Immature natural killer cell (primary cell): Measurements from ENCODE around the gene ROR2. TPM values are rescaled to one million over a fixed set of nuclear protein-coding genes. Genes with fewer than 3 reads are reported as not detected.

Source experiments
- DNase-seq, 3 donors: peaks; one replicate each; pipeline ENCODE4 v3.0.0; 2022; ENCODE audit warnings: mixed read lengths in 1 of 3
- H3K27ac Mint-ChIP-seq, 6 donors: one replicate each; pipeline ENCODE4 v1.8.0; 2020; ENCODE audit warnings: mixed read lengths in 6 of 6, mild to moderate bottlenecking in 5 of 6, inconsistent platforms in 4 of 6, moderate library complexity in 3 of 6
- H3K27me3 Mint-ChIP-seq, 3 donors: one replicate each; pipeline ENCODE4 v1.8.0; 2020 to 2021; ENCODE audit warnings: low read depth in 3 of 3, mild to moderate bottlenecking in 3 of 3, mixed read lengths in 3 of 3, moderate library complexity in 3 of 3, inconsistent platforms in 1 of 3
- H3K36me3 Mint-ChIP-seq, 3 donors: one replicate each; pipeline ENCODE4 v1.8.0; 2020; ENCODE audit warnings: mixed read lengths in 3 of 3, inconsistent platforms in 2 of 3, mild to moderate bottlenecking in 2 of 3
- H3K4me1 Mint-ChIP-seq, 2 donors: one replicate each; pipeline ENCODE4 v1.8.0; 2020; ENCODE audit warnings: inconsistent platforms in 2 of 2, mild to moderate bottlenecking in 2 of 2, mixed read lengths in 2 of 2, moderate library complexity in 1 of 2
- H3K4me3 Mint-ChIP-seq, 5 donors: one replicate each; pipeline ENCODE4 v1.8.0; 2020; ENCODE audit warnings: mild to moderate bottlenecking in 5 of 5, mixed read lengths in 5 of 5, inconsistent platforms in 3 of 5, moderate library complexity in 3 of 5
- H3K9me3 Mint-ChIP-seq, 6 donors: one replicate each; pipeline ENCODE4 v1.8.0; 2020; ENCODE audit warnings: mild to moderate bottlenecking in 6 of 6, mixed read lengths in 6 of 6, inconsistent platforms in 4 of 6, moderate library complexity in 3 of 6
- polyA plus RNA-seq, 3 donors: library from polyadenylated mRNA; unstranded; fragments of 300-500 nt; fragmentation: Illumina TruSeq; gene quantifications; one replicate each; pipeline ENCODE4 v1.2.3, GENCODE V29; 2021

The ROR2 gene
- polyA plus RNA-seq, 3 donors from 2014 or later = not detected

DNA sequence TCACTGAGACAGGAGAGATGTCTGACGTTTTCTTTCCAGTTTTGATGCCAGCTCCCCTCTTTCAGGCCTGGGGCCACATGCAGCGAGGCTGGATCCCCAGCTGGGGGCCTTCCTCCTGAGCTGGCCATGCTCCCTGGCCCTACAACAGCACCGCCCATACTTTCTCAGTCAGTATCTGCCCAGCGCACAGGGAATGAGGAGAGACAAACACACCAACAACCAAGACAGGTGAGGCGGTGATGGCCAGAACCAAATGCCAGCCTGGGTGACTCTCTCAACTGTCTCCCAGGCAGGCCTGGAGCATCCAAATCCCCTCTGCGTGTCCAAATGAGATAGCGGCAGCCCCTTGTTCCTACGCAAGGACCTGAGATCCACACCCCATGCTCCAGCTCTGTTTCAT, 109.6 kb downstream of the ROR2 start:
- Mint-ChIP-seq H3K27me3 (peaks cover 7 to 20% (median 7%) of the 10 kb centered on the region in 3 donors), H3K9me3 (no peaks in the 10 kb centered on the region), H3K36me3 (no peaks in the 10 kb centered on the region), H3K4me3 (no peak overlapping the region), H3K4me1 (peaks cover 0 to 5% of the 10 kb centered on the region in 2 donors), H3K27ac (no peak overlapping the region)
- no peak for DNase-seq

DNA sequence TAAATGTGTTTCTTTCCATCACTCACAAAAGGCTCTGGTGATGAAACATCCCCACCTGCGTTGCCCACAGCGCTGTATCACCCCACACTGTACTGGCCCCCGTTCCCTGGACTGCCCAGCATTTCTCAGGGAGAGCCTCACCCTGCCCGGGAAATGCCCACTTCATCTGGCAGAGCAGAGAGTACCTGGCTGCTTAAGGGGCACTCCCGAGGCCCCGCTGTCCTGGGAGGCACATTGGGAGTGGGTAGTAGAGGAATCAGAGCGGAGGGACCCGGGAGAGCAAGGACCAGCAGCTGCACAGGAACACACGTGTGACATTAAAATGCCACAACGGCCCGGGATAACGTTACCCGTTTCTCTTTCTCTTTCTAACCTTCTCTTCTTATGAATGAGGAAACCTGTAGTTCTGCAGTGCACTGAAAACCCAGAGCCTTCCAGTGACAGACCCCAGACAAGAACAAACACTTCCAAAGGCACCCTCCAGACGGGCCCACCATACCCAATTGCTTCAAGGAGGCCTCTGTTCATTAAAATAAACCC, 110.0 kb downstream of the ROR2 start:
- DNase-seq = no peak
- peak overlapping the region in 1 of 5 donors; percentile 45 for H3K4me3 Mint-ChIP-seq

DNA sequence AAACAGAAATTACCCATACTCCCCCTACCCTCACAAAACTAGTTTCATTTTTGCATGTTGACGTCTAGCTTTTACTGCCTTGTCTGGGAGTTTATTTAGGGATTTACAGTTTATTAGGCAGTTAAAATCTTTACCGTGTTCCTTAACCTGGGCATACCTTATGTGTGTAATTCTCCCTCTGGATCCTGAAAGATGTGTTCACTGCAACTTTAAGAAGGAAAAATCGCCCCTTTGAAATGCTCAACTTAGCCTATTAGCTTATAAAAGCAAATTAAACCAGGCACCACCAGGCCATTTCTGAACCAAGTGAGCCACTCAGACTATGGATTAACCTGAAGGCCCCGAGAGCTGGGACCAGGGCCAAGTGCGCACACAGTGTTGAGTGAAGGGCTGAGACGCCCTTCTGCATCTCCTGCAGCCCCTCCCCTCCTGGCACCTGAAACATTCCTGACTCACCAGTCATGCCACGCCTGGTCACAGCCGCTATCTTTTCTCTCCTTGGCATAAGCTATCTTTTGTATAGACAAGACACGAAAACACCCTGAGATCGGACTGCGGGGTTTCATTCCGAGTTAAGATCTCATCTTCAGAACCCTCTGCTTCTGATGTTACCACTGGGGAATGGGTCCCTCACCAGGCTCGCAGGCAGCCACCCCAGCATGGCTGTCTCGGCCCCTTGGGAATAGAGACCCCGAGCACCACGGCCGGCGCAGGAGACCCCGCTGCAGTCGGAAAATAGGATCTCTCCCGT, 111.9 kb downstream of the ROR2 start:
- H3K4me3 Mint-ChIP-seq = no peak overlapping the region

More for the DNA sequence above, 110.0 kb downstream of the ROR2 start:
- no peaks in the 10 kb centered on the region for H3K9me3 Mint-ChIP-seq
- no peak overlapping the region for H3K27ac Mint-ChIP-seq
- peaks cover 6 to 23% (median 7%) of the 10 kb centered on the region in 3 donors for H3K27me3 Mint-ChIP-seq
- H3K4me1 Mint-ChIP-seq = peaks cover 0 to 5% of the 10 kb centered on the region in 2 donors
- no peaks in the 10 kb centered on the region for H3K36me3 Mint-ChIP-seq

DNA sequence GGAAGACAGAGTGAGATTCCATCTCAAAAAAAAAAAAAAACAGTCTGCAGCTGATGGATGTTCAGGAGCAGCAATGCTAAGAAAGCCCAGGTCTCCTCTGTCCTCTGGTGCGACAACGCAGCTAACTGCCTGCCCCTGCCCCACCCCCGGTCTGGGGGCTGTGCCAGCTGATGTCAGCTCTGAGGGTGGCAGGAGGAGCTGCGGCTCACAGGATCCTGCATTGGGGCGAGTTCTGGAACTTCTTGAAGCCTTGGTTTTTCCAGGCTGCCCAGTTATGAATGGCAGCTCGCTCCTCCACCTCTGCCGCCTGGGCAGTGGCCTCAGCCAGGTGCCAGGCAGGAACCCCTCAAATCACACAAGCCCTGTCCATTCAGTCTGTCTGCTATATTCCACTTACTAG, 113.5 kb downstream of the ROR2 start:
- Mint-ChIP-seq H3K9me3 (no peaks in the 10 kb centered on the region), H3K4me1 (no peaks in the 10 kb centered on the region), H3K36me3 (no peaks in the 10 kb centered on the region), H3K27me3 (peaks cover 2 to 17% (median 4%) of the 10 kb centered on the region in 3 donors), H3K4me3 (no peak overlapping the region), H3K27ac (no peak overlapping the region)
- no peak for DNase-seq

More for the DNA sequence above, 111.9 kb downstream of the ROR2 start:
- Mint-ChIP-seq H3K27me3 (peaks cover 2 to 17% (median 5%) of the 10 kb centered on the region in 3 donors), H3K36me3 (no peaks in the 10 kb centered on the region), H3K27ac (no peak overlapping the region), H3K9me3 (no peaks in the 10 kb centered on the region), H3K4me1 (no peaks in the 10 kb centered on the region)
- DNase-seq = no peak

DNA sequence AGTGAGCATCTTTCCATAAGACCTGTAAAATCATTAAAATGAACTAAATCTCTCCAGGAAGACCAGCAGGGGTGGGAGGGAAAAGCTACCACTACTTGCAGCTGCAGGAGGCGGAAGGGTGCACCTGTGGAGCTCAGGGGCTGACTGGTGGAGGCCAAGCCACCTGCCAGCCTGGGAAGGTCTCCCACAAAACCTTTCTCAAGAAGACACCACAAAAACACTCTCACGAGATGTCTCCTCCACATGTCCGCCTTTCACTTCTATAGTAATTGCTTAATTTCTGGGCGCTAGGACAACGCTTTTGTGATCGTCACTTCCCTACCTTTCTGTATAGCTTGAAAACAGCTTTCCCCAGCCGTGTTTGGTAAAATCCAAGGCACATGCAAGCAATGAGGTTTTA, 114.4 kb downstream of the ROR2 start:
- Mint-ChIP-seq H3K27me3 (peaks cover 2 to 19% (median 5%) of the 10 kb centered on the region in 3 donors), H3K4me3 (no peak overlapping the region), H3K27ac (no peak overlapping the region)

DNA sequence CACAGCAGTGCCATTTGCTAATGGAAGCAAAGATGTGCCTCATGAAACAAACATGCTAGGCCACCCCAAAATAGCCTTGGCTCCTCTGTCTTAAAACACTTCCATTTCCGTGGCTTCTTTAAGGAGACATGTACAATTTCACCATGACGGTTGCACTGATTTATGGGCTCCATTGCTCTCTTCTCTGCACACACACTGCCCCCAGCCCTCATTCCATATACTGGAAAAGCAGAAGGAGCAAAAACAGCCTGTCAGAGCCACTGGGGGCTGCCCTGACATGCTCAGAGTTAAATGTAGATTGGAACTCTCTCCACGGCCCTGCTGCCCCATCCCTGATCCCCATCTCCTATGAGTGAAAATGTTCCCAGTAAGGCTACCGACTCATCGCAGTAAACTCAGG, 114.8 kb downstream of the ROR2 start:
- DNase-seq = no peak
- H3K4me1 Mint-ChIP-seq = no peaks in the 10 kb centered on the region
- no peak overlapping the region for H3K27ac Mint-ChIP-seq
- no peaks in the 10 kb centered on the region for H3K36me3 Mint-ChIP-seq
- H3K4me3 Mint-ChIP-seq = no peak overlapping the region
- H3K9me3 Mint-ChIP-seq = no peaks in the 10 kb centered on the region
- peaks cover 2 to 19% (median 5%) of the 10 kb centered on the region in 3 donors for H3K27me3 Mint-ChIP-seq

More for the DNA sequence above, 114.4 kb downstream of the ROR2 start:
- Mint-ChIP-seq H3K4me1 (no peaks in the 10 kb centered on the region), H3K36me3 (no peaks in the 10 kb centered on the region), H3K9me3 (no peaks in the 10 kb centered on the region)
- no peak for DNase-seq

DNA sequence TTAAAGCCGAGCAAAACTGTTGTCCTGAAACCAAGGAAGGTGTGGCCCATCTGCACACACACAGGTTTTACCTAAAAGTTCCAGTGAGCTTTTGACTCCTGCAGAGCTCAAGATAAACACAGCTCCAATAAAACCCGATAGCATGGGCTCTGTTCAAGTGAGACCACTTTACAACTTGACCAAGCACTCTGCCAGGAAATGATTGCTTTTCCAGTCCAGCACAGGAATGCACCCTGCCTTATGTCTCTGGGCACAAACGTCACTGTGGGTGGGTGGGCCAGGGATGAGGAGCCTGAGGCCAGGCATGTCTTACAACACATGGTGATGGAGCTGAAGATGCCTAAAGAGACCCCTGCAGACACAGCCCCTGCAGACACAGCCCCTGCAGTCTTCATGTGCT, 115.3 kb downstream of the ROR2 start:
- Mint-ChIP-seq H3K27ac (no peak overlapping the region), H3K27me3 (peaks cover 2 to 19% (median 9%) of the 10 kb centered on the region in 3 donors), H3K4me3 (no peak overlapping the region), H3K4me1 (no peaks in the 10 kb centered on the region), H3K36me3 (no peaks in the 10 kb centered on the region), H3K9me3 (no peaks in the 10 kb centered on the region)
- no peak for DNase-seq

DNA sequence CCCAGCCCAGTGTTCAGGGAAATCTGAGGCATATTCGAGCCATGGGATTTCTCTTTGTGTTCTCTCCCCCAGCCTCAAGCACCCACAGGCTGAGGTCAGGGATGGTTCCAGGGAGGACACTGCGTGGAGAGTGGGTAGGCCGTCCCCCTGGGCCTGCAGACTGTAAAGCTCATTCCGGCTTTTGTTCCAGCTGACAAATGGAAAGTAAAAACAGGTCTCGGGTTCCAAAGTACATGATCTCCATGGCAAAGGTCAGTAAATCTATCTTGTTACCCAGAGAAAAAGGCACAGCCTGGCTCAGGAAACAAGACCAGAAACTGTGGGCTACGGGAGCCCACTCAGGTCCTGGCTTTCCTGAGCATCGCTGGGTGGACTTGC, 116.2 kb downstream of the ROR2 start:
- DNase-seq = no peak
- Mint-ChIP-seq H3K27me3 (peaks cover 2 to 16% (median 7%) of the 10 kb centered on the region in 3 donors), H3K27ac (no peak overlapping the region), H3K9me3 (no peaks in the 10 kb centered on the region), H3K4me3 (no peak overlapping the region), H3K4me1 (no peaks in the 10 kb centered on the region), H3K36me3 (no peaks in the 10 kb centered on the region)

DNA sequence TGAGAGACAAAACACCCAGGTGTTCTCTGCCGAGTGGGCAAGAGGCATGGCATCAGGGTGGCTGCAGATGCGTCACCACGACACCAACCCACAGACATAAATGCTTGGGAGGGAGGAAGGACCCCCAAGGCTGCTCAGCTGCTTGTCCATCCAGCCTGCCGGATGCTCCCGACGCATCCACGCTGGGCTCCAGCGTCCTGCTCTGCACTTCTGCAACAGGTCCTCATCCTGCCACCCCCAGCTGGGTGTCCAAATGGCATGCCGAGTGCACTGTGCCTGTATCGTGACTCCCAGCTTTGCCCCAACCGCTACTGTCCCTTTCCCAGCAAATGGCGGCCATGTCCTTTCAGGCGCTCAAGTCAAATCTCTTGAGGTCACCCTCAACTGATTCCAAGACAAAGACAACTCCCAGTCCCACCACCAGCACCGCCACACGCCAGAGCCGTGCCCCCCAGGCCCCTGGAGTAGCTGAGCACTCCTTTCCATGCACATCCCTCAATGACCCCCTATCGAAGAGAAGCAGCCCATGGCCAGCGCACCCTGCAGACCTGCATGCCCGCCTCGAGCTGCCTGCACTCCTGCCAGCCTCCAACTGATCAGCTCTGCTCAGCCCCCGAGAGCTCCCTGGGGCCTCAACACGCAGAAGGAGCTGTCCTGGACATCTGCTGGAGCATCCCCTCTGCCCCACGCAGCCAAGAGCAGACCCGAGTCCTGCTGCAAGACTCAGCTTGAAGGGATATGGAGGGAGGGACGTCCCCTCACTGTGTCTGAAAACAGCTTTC, 116.7 kb downstream of the ROR2 start:
- peaks cover 2 to 17% (median 7%) of the 10 kb centered on the region in 3 donors for H3K27me3 Mint-ChIP-seq
- no peaks in the 10 kb centered on the region for H3K36me3 Mint-ChIP-seq
- DNase-seq = no peak
- no peak overlapping the region for H3K27ac Mint-ChIP-seq
- no peaks in the 10 kb centered on the region for H3K9me3 Mint-ChIP-seq
- H3K4me3 Mint-ChIP-seq = no peak overlapping the region
- H3K4me1 Mint-ChIP-seq = no peaks in the 10 kb centered on the region

DNA sequence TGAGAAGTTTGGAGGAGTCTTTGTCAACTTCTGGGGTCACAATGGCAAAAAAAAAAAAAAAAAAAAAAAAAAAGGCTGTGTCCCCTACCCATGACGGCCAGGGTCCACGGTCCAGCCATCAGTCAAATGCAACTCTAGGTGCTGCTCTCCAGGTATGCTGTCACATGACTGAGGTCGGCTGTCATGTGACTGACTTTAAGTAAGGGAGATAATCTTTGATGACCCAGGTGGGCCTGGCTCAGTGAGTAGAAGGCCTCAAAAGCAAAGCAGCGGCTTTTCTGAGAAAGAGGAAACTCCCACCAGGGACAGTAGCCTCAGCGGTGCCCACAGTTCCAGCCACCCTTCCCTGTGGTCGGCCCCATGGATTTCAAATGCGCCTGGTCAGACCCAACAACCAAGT, 117.7 kb downstream of the ROR2 start:
- DNase-seq = no peak
- no peak overlapping the region for H3K4me3 Mint-ChIP-seq
- H3K27ac Mint-ChIP-seq = no peak overlapping the region
- no peaks in the 10 kb centered on the region for H3K4me1 Mint-ChIP-seq
- peaks cover 2 to 19% (median 5%) of the 10 kb centered on the region in 3 donors for H3K27me3 Mint-ChIP-seq
- H3K9me3 Mint-ChIP-seq = no peaks in the 10 kb centered on the region
- H3K36me3 Mint-ChIP-seq = no peaks in the 10 kb centered on the region

DNA sequence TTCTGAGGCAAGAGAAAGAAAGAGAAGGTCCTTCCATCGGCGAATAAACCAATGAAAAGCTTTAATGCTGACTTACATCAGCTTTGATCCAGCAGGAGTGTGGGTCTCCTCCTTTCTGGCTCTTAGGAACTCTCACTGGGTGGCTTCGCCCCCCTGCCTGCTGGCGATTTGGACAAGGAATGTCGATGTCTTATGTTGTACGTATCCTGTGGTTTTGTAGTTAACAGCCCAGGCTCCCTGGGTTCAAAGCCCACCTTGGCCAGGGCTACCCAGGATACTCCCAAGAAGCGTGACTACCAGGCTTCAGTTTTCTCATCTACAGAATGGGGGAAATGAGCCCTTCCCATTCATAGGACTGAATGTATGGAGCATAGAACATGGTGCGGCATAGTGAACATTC, 124.2 kb downstream of the ROR2 start:
- H3K36me3 Mint-ChIP-seq = no peaks in the 10 kb centered on the region
- no peak overlapping the region for H3K4me3 Mint-ChIP-seq
- H3K9me3 Mint-ChIP-seq = no peaks in the 10 kb centered on the region
- no peak overlapping the region for H3K27ac Mint-ChIP-seq
- no peak for DNase-seq
- H3K4me1 Mint-ChIP-seq = no peaks in the 10 kb centered on the region
- peaks cover 4 to 5% (median 5%) of the 10 kb centered on the region in 3 donors for H3K27me3 Mint-ChIP-seq

DNA sequence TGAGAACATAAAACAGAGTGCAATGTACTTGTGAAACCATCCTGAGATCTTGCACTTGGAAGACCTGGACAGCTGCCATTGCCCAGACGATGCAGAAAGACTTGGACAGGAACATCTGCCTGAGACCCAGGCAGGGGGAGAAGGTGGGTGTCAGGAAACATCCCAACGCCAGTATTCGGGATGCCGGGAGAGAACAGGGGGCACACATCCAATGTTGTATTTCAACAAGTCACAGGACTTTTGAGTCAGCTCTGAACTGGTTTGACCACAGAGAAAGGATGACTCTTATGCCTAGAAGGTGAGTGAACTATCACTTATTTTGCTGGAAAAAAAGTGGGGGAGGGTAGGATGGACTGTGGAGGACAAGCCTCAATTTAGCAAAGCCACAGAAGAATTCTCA, 124.6 kb downstream of the ROR2 start:
- Mint-ChIP-seq H3K4me3 (no peak overlapping the region), H3K27ac (no peak overlapping the region), H3K9me3 (no peaks in the 10 kb centered on the region), H3K4me1 (no peaks in the 10 kb centered on the region), H3K27me3 (peaks cover 4 to 5% (median 5%) of the 10 kb centered on the region in 3 donors), H3K36me3 (no peaks in the 10 kb centered on the region)
- DNase-seq = no peak

DNA sequence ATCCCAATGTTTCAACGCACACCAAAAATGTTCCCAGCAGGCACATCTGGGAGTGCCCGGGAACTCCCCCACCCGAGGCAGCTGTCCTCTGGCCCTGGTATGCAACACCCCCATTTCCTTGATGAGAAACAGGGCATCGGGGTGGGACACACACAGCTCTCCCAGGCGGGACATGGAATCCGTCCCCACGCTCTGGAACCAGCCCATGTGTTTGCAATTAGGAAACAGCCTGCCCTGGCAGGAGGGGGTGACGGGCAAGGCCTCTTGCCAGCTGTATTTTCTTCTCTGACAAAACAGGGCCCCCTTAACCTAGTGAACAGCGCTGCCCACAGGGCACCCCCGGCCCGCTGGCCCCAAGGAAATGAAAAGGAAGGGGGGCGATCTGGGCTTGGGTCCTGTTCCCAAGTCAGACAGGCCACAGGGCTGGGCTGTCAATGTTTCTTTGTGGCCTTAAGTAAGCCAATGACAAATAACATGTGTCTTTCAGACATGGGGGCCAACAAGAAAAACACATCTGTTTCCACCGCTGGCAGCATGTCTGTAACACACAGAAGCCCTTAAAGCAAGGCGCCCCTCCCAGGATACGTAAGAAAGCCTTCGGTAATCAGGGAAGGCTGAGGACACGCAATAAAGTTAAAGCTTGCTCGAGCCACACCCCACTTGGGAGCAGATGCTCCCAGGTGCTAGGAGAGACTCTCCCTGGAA, 125.3 kb downstream of the ROR2 start:
- no peak overlapping the region for H3K4me3 Mint-ChIP-seq
- peaks cover 2 to 5% (median 4%) of the 10 kb centered on the region in 3 donors for H3K27me3 Mint-ChIP-seq
- no peaks in the 10 kb centered on the region for H3K36me3 Mint-ChIP-seq
- no peaks in the 10 kb centered on the region for H3K4me1 Mint-ChIP-seq
- no peaks in the 10 kb centered on the region for H3K9me3 Mint-ChIP-seq
- no peak overlapping the region for H3K27ac Mint-ChIP-seq
- DNase-seq = no peak

DNA sequence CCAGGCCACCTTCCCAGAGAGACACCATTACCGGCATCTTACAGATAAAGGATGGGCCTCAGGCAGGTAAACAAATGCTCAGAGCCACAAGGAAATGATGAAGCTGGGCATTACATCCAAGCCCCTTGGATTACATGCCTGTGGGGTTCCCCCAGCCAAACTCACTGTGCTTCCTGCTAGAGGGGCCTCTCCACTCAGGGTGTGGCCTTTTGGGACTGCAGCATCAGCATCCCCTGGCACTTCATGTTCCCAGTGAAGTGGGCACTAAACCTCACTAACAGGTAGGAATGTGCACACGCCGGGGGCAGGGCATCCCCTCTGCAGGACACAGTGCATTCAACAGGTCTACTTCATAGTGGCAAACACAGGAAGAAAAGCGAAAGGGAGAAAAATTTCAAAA, 125.9 kb downstream of the ROR2 start:
- DNase-seq = no peak
- Mint-ChIP-seq H3K27me3 (peaks cover 2 to 5% (median 4%) of the 10 kb centered on the region in 3 donors), H3K4me3 (no peak overlapping the region), H3K36me3 (no peaks in the 10 kb centered on the region), H3K27ac (no peak overlapping the region), H3K4me1 (no peaks in the 10 kb centered on the region), H3K9me3 (no peaks in the 10 kb centered on the region)
